Caco-2 (cell line): ENCODE data around the gene AEN. TPM values are rescaled to one million over a fixed set of nuclear protein-coding genes. Genes with fewer than 3 reads are reported as not detected.

ENCODE experiments used
- BruUV-seq: library from RNA; stranded (reverse); fragments of 400-500 nt; replicated peaks from 2 replicates; lab custom pipeline; 2021; lab: Mats Ljungman, UMichigan
- CTCF ChIA-PET: fragments of 300-600 bp; sonication (Branson Sonifier 250); formaldehyde crosslinking; loops from one replicate; lab custom pipeline; 2022; ENCODE audit warnings: antibody characterized with exemption; lab: Charles Lee
- POLR2A ChIA-PET: fragments of 300-600 bp; sonication (Branson Sonifier 250); formaldehyde crosslinking; loops from one replicate; lab custom pipeline; 2022; ENCODE audit warnings: antibody characterized with exemption; lab: Charles Lee
- DNase-seq, 2 experiments: peaks; one replicate each; pipeline versions ENCODE4 v3.0.0 to v3.0.0-alpha.2; 2020 to 2022
- H3K27me3 ChIP-seq: replicated peaks from 2 replicates; pipeline ENCODE4 v1.6.0; 2011; ENCODE audit warnings: low read length; ENCODE audit not compliant: control insufficient read depth, insufficient read depth
- H3K36me3 ChIP-seq: 2 replicates; pipeline ENCODE4 v1.5.1; 2011; ENCODE audit warnings: low read length; ENCODE audit not compliant: control insufficient read depth, insufficient read depth
- H3K4me1 ChIP-seq: fragments of 250-450 bp; sonication (Bioruptor Pico); 2 replicates; pipeline ENCODE4 v1.5.1; 2020; ENCODE audit warnings: mild to moderate bottlenecking
- H3K4me3 ChIP-seq: 2 replicates; pipeline ENCODE4 v1.5.1; 2011; ENCODE audit warnings: low read depth, mild to moderate bottlenecking, control low read depth, low read length
- H3K9me3 ChIP-seq: fragments of 250-450 bp; sonication (Bioruptor Pico); 2 replicates; pipeline ENCODE4 v1.5.1; 2020; ENCODE audit warnings: mild to moderate bottlenecking, moderate library complexity
- H3K27ac Mint-ChIP-seq: one replicate; pipeline ENCODE4 v1.8.0; 2022; ENCODE audit warnings: mixed read lengths; ENCODE audit not compliant: unreplicated experiment
- H3K27me3 Mint-ChIP-seq: one replicate; pipeline ENCODE4 v1.8.0; 2022; ENCODE audit warnings: mixed read lengths; ENCODE audit not compliant: insufficient read depth, unreplicated experiment
- H3K36me3 Mint-ChIP-seq: one replicate; pipeline ENCODE4 v1.8.0; 2022; ENCODE audit warnings: mild to moderate bottlenecking, mixed read lengths; ENCODE audit not compliant: insufficient read depth, unreplicated experiment
- H3K4me1 Mint-ChIP-seq: one replicate; pipeline ENCODE4 v1.8.0; 2022; ENCODE audit warnings: low read depth, mixed read lengths; ENCODE audit not compliant: unreplicated experiment
- H3K4me3 Mint-ChIP-seq: one replicate; pipeline ENCODE4 v1.8.0; 2022; ENCODE audit warnings: mild to moderate bottlenecking, moderate library complexity, mixed read lengths; ENCODE audit not compliant: unreplicated experiment
- H3K9me3 Mint-ChIP-seq: one replicate; pipeline ENCODE4 v1.8.0; 2022; ENCODE audit warnings: mixed read lengths; ENCODE audit not compliant: unreplicated experiment
- CTCF ChIP-seq, 2 experiments: fragments of 200-600 bp in 1 of 2; IDR thresholded peaks; 1 replicate in 1 of 2; 2 replicates in 1 of 2; pipeline versions ENCODE4 v1.5.1 to v1.8.0; 2011 to 2022; ENCODE audit warnings: antibody characterized with exemption in 1 of 2, control low read depth in 1 of 2, inconsistent platforms in 1 of 2, low read depth in 1 of 2, low read length in 1 of 2, mild to moderate bottlenecking in 1 of 2, moderate library complexity in 1 of 2; ENCODE audit not compliant: insufficient read depth in 1 of 2, severe bottlenecking in 1 of 2, unreplicated experiment in 1 of 2
- intact Hi-C: fragments of 100-400 bp; cut with micrococcal nuclease; formaldehyde crosslinking; loops from one replicate; pipeline ENCODE4 v1.10.0; 2022; ENCODE audit not compliant: unreplicated experiment
- total RNA-seq: library from RNA; stranded (reverse); gene quantifications from 2 replicates; pipeline ENCODE4 v1.2.3, GENCODE V29; 2022

Gene AEN
- total RNA-seq, 1 experiment from 2014 or later: 33.2 TPM

GRCh38 chr15:88624971-88625490 lies 3.9 kb downstream of the AEN start:
- no peak overlapping the region for H3K27ac Mint-ChIP-seq
- BruUV-seq: no TSS peak
- no peaks in the 10 kb centered on the region for H3K9me3 Mint-ChIP-seq
- no peaks in the 10 kb centered on the region for H3K27me3 ChIP-seq
- POLR2A ChIA-PET: interaction anchor here (0.6 to 2.2 kb wide), 2 partner anchors 13 to 148 kb away, joined by 3 to 10 read pairs; partner anchors contain the start of gene ISG20
- H3K4me1 Mint-ChIP-seq: peaks cover 24% of the 10 kb centered on the region
- H3K27me3 Mint-ChIP-seq: no peaks in the 10 kb centered on the region
- no peaks in the 10 kb centered on the region; the same call in 1 of the 2 replicates for H3K36me3 ChIP-seq
- intact Hi-C loops: loop anchor here (1.0 kb wide), 1 partner anchor 30 kb away; no protein-coding TSS in a partner anchor
- H3K9me3 ChIP-seq: no peaks in the 10 kb centered on the region
- H3K4me3 ChIP-seq: no peak overlapping the region
- no peak for TF ChIP-seq CTCF (IDR thresholded peaks at IDR 0.05; ENCODE audit: insufficient read depth in 1 of 2, low read depth in 1 of 2, low read length in 1 of 2, severe bottlenecking in 1 of 2, unreplicated experiment in 1 of 2)
- CTCF ChIA-PET: interaction anchor here (0.6 to 2.1 kb wide), 7 partner anchors 13 to 280 kb away, joined by 3 to 26 read pairs (median 4); partner anchors contain the start of gene ISG20
- H3K4me3 Mint-ChIP-seq: no peak overlapping the region
- no peak for DNase-seq
- H3K36me3 Mint-ChIP-seq: peaks cover 64% of the 10 kb centered on the region
- H3K4me1 ChIP-seq: peaks cover 7% of the 10 kb centered on the region; the same call in 1 of the 2 replicates

GRCh38 chr15:88625943-88626741 lies 5.0 kb downstream of the AEN start:
- H3K4me1 Mint-ChIP-seq: peaks cover 24% of the 10 kb centered on the region
- no peak overlapping the region for H3K4me3 Mint-ChIP-seq
- H3K9me3 Mint-ChIP-seq: no peaks in the 10 kb centered on the region
- DNase-seq: no peak
- ChIA-PET POLR2A (interaction anchor here (2.2 kb wide), 1 partner anchor 12 kb away, joined by 10 read pairs; the partner anchor contains the start of gene ISG20), CTCF (interaction anchor here (0.6 kb wide), 1 partner anchor 75 kb away, joined by 3 read pairs; no protein-coding TSS in a partner anchor)
- peaks cover 70% of the 10 kb centered on the region for H3K36me3 Mint-ChIP-seq
- intact Hi-C loops: no loop called here
- Histone ChIP-seq H3K4me1 (peaks cover 7% of the 10 kb centered on the region; the same call in 1 of the 2 replicates), H3K9me3 (no peaks in the 10 kb centered on the region), H3K36me3 (no peaks in the 10 kb centered on the region; the same call in 1 of the 2 replicates), H3K27me3 (no peaks in the 10 kb centered on the region), H3K4me3 (no peak overlapping the region)
- H3K27ac Mint-ChIP-seq: no peak overlapping the region
- no TSS peak for BruUV-seq
- no peaks in the 10 kb centered on the region for H3K27me3 Mint-ChIP-seq
- TF ChIP-seq CTCF (IDR thresholded peaks at IDR 0.05; ENCODE audit: insufficient read depth in 1 of 2, low read depth in 1 of 2, low read length in 1 of 2, severe bottlenecking in 1 of 2, unreplicated experiment in 1 of 2): no peak

DNA sequence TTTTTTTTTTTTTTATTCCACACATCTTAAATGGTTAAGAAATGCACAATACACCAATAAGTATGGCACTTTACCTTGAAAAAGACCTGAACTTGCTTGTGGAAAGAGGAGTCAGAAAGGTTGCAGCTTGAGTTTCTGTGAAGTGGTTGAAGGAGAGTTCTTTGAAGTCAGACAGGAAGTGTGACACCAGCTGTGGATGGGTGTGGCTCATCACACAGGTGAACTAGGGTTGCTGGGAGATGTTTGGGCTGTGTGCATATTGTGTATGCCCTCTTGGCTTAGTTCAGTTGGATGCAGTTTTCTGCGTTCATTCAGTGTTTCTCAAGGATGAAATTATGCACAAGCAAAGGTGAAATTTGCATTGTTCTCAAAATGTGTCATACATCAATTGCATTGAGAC lies 6.3 kb downstream of the AEN start:
- H3K4me1 Mint-ChIP-seq: peaks cover 18% of the 10 kb centered on the region
- H3K4me3 Mint-ChIP-seq: no peak overlapping the region
- ChIA-PET CTCF (no interaction called here), POLR2A (no interaction called here)
- peaks cover 73% of the 10 kb centered on the region for H3K36me3 Mint-ChIP-seq
- H3K9me3 ChIP-seq: no peaks in the 10 kb centered on the region
- H3K36me3 ChIP-seq: no peaks in the 10 kb centered on the region; the same call in 1 of the 2 replicates
- H3K9me3 Mint-ChIP-seq: no peaks in the 10 kb centered on the region
- TF ChIP-seq CTCF (IDR thresholded peaks at IDR 0.05; ENCODE audit: insufficient read depth in 1 of 2, low read depth in 1 of 2, low read length in 1 of 2, severe bottlenecking in 1 of 2, unreplicated experiment in 1 of 2): no peak
- no peaks in the 10 kb centered on the region for H3K27me3 Mint-ChIP-seq
- peaks cover 7% of the 10 kb centered on the region; the same call in 1 of the 2 replicates for H3K4me1 ChIP-seq
- no TSS peak for BruUV-seq
- intact Hi-C loops: no loop called here
- H3K4me3 ChIP-seq: no peak overlapping the region
- no peaks in the 10 kb centered on the region for H3K27me3 ChIP-seq
- no peak overlapping the region for H3K27ac Mint-ChIP-seq
- no peak for DNase-seq
